NCI-H1930 (cell line): ENCODE measurements around the gene CDH2.

ENCODE experiments used
- DNase-seq, 2 experiments: peaks; one replicate each; lab custom pipeline; 2025; lab: John Stamatoyannopoulos, UW

Gene CDH2

GRCh38 chr18:28040716-28041115, 136.2 kb downstream of the CDH2 start:
- no peak for DNase-seq

DNA sequence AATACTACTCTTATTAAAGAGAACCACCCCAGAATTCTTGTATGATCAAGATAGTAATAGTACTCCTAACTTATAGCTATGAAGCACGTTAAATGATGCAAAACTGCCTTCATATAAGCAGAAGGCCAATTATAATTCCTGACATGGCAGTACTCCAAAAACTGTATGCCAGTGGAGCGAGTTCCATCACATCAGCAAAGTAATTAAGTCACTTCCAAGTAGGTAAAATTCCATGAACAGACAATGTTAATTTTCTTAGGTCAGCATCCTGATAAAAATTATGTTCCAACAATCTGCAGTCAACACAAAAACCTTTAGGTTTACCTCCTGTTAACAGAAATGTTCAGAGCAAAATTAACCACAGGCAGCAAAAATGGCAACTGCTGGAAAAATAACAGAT, 136.7 kb downstream of the CDH2 start:
- DNase-seq = no peak

DNA sequence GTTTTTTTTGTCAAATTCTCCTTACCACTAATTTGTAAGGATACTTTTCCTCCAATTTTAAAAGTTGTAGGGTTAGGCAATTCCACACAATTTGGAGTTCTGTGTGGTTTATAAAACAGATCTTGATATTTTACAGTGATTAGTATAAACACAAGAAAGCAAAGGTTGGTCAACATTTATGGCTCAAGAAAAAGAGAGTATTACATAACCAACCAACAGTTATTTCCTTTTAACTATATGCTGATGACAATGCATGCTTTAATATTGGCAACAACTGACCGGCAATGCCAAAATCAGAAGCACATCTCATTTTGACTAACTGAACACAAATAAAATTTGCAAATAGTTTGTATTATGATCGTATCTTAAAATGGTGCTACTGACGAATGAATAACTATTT, 137.2 kb downstream of the CDH2 start:
- no peak for DNase-seq

- DNase-seq = no peak
Observed at GRCh38 chr18:28039078-28039477, 137.9 kb downstream of the CDH2 start.

DNA sequence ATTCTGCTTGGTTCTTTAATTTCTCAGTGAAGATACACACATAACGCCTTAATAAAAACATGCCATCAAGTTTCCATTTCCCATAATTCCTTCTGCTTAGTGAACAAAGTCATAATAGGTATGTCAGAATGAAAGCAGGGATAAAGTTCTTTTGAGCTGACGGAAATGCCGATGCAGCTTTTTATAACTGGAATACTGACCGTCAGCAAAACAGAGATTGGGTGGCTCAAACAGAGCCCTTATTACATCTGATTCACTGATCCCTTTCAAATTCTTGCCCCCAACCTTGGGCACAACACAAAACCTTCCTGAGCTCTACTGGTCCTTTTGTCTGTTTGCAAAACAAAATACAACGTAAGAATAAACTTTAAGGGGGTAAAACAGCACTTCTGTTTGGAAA, 140.4 kb downstream of the CDH2 start:
- DNase-seq = no peak

- no peak for DNase-seq
Observed at GRCh38 chr18:28034567-28034966, 142.4 kb downstream of the CDH2 start.

- no peak for DNase-seq
Observed at GRCh38 chr18:28032177-28032576, 144.8 kb downstream of the CDH2 start.

GRCh38 chr18:28030458-28030857, 146.5 kb downstream of the CDH2 start:
- DNase-seq = no peak

- no peak for DNase-seq
Observed at GRCh38 chr18:28027755-28028154, 149.2 kb downstream of the CDH2 start.

DNA sequence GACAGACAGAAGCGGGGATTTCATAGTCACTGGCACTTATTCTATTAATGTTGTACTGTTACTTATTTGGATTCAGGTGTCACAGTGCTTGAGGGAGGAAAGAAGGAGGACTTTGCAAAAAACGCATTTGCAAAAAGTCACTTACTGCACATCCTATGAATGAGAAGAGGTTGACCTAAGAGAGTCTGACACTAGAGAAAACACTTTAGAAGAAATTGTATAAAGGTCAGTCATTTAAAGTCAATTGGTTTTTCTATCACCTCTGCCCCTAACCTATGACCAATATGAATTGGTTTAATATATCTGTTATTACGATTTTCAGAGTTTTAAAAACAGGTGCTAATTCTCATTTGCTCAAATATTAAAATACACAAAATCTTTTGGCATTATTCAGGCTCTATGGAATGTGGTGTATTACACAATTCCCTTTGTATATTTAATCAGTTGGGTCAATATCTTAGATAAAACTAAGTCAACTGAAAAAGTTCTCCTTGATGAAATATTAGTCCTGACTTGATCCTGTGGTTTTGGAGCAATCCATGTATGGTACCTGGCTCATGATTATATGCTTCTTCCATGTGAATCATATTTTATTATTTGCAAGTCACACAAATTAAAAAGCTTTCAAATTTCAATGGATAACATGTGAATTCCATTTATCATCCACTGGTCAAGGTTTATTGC, 157.4 kb downstream of the CDH2 start:
- no peak for DNase-seq

- DNase-seq = no peak
Observed at GRCh38 chr18:28018351-28018750, 158.6 kb downstream of the CDH2 start.

DNA sequence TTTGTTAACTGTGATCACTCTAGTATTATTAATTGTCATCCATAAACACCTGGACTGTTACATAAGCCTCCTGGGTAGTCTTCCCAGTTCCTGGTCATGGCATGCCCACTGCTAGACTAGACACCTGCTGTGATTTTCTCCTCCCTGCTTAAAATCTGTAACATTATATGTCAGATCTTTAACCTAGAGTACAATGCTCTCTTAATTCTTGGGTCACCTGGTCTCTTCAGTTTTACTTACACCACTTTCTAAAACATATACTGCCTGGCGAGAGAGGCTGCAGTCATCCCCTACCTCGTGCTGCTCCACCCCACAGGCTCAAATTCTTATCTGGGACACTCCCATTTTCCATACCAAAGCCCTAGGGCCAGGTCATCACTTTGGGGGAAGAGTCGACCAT, 161.3 kb downstream of the CDH2 start:
- no peak for DNase-seq

- no peak for DNase-seq
Observed at GRCh38 chr18:28013066-28013465, 163.9 kb downstream of the CDH2 start.

DNA sequence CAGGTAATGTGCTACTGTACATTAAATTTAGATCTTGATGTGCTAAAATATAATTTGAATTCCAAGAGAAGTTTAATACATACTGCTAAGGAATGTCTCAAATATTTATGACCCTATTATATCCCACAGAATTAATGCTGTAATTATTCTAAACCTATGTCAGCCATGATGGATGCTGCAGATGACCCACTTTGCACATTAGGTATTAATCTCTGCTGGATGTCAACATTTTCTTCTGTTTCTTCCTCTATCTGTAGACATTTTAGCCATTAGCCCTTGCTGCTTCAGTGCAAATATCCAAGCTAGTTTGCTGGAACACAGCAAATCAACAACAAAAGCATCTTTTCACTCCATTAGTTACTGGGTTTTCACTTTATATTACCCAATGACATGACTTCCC, 164.6 kb downstream of the CDH2 start:
- DNase-seq = no peak

GRCh38 chr18:28009589-28009988, 167.3 kb downstream of the CDH2 start:
- DNase-seq = no peak

DNA sequence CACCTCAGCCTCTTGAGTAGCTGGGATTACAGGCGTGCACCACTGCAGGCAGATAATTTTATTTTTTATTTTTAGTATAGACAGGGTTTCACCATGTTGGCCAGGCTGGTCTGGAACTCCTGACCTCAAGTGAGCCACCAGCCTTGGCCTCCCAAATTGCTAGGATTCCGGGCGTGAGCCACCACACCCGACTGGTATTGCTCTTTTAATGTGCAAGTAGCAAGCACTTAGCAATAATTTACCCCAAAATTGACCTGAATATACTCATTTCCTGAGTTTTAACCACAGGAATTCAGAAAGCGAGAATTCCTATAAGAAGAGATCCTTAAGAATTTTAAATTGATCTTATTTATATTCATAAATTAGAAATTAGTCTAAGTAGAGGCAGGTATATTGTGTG, 169.1 kb downstream of the CDH2 start:
- DNase-seq = no peak

DNA sequence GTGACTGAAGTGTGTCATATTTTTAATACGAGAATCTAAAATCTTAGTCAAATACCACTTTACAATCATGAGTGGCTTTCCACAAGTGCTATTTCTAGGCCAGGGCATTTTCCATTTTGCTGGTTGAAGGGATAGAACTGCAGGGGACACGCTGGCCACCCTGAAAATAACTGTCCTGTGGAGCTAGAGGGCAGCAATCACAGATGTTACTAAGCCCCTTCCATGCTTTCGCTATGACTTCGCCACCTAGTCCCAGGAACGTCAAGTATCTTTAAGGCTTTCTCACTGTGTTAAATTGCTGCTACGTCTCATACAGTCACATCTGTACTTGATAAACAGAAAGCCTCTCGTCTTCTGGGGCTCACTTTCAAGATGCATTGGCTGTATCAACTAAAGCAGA, 171.8 kb downstream of the CDH2 start:
- DNase-seq = no peak

DNA sequence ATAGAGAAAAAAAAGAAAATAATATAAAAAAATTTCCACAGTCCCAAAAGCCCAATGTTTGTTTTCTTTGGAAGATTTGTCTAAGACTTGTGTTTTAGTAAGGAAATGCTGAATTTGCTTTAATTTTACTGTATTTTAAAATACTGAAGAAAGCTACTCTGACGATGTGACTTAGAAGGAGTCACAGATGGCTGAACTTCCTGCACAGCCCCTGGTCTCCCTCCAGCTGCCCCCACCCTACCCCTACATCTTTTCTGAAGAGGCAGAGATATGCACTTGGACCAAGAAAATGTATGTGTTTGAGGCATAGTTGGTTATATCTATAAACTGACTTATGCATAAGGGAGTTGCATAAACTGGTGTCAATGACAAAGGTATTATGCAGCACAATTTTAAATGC, 172.3 kb downstream of the CDH2 start:
- DNase-seq = no peak

GRCh38 chr18:28003451-28003850, 173.5 kb downstream of the CDH2 start:
- no peak for DNase-seq

- DNase-seq = no peak
Observed at GRCh38 chr18:28002841-28003240, 174.1 kb downstream of the CDH2 start.

DNA sequence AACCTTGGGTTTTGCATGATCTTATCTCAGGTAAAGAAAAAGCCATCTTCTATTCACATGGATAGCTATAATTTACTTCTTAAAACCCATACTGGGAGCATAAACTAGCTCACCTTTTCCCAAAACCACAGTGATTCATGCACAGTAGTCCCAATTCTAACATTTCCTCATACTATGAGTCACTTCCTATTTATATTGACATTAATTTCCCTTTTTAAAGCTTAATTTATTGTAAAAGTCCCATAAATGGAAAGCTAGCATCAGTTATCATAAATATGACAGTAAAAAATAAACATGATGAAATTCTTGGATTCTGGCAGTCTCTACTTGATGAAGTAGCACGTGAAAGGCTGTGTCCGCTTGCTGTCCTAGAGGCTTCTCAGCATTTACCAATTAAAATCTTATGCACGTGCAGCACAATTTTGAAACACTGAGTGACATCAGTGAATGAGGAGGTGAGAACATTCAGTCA, 180.1 kb downstream of the CDH2 start:
- DNase-seq = no peak

- no peak for DNase-seq
Observed at GRCh38 chr18:27995770-27996502, 181.0 kb downstream of the CDH2 start.

DNA sequence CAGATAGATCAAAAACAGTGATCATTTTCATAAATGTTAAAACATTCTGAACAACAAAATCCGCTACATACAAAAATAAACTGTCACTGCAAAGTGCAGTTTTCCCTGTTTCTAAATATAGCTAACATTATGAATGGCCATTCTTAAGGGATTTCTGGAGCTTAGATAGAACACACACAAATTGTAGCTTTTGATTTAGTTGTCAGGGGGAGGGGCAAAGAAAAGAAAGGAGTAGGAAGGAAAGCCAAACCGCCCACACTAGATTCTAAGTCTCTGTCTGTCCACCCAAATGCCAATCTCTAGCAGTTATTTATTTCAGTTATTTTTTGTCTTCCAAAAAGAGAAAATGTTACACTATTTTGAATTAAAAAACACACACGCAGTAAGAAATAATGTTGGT, 182.4 kb downstream of the CDH2 start:
- DNase-seq = no peak

DNA sequence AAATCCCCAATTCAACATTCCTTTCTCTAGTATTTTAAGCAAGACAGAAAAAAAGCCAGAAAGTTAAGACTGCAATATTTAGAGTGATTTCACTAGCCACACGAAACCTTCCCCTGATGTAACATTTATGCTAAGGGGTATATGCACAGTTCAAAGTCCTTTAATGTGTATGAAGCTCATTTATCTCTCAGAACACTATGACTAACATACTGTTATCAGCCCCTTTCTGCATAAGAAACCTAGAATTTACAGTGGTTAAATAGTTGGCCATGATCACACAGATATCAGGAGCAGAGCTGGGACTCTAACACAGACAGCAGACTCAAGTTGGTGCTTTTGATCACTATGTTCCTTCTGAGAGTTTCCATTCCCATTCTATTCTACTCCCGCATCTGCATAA, 185.5 kb downstream of the CDH2 start:
- no peak for DNase-seq
